Stimulated activated CD4-positive, alpha-beta T cell treated with anti-CD3 and anti-CD28 coated beads, Interleukin-2, amount 100 ng/mL, for 48 hours (primary cell): ENCODE results near the gene SMG1.
A peak's percentile ranks its signal among the peaks of the same experiment; 100 is the strongest.
"Not testable (repeated sequence)": the region's sequence is repeated elsewhere in the genome, so short reads cannot be mapped to it uniquely, and the experiment has no call there.

Experiments used
- DNase-seq, 2 donors: peaks; one replicate each; pipeline ENCODE4 v3.0.0-alpha.2; 2020

The SMG1 gene

GRCh38 chr16:18932243-18932987 is 6.2 kb upstream of the SMG1 start:
- DNase-seq = no peak

GRCh38 chr16:18931756-18932155 is 5.5 kb upstream of the SMG1 start:
- no peak for DNase-seq

- DNase-seq = not testable (repeated sequence)
These were observed 3.9 kb upstream of the SMG1 start for GRCh38 chr16:18930095-18930494.

GRCh38 chr16:18928073-18928472 is 1.9 kb upstream of the SMG1 start:
- not testable (repeated sequence) for DNase-seq

- DNase-seq = peak; percentile 37 to 40
These were observed 808 bp downstream of the SMG1 start for GRCh38 chr16:18925215-18925985.

GRCh38 chr16:18923935-18924334 is 2.3 kb downstream of the SMG1 start:
- not testable (repeated sequence) for DNase-seq

- not testable (repeated sequence) for DNase-seq
These were observed 3.1 kb downstream of the SMG1 start for GRCh38 chr16:18923124-18923523.

GRCh38 chr16:18909585-18909984 is 16.6 kb downstream of the SMG1 start:
- DNase-seq = not testable (repeated sequence)

GRCh38 chr16:18908716-18909115 is 17.5 kb downstream of the SMG1 start:
- DNase-seq = not testable (repeated sequence)

- DNase-seq = not testable (repeated sequence)
These were observed 23.4 kb downstream of the SMG1 start for GRCh38 chr16:18902778-18903177.

- not testable (repeated sequence) for DNase-seq
These were observed 24.2 kb downstream of the SMG1 start for GRCh38 chr16:18902044-18902443.

GRCh38 chr16:18901194-18901593 is 25.0 kb downstream of the SMG1 start:
- DNase-seq = not testable (repeated sequence)

- DNase-seq = not testable (repeated sequence)
These were observed 41.8 kb downstream of the SMG1 start for GRCh38 chr16:18884456-18884855.

- DNase-seq = not testable (repeated sequence)
These were observed 48.5 kb downstream of the SMG1 start for GRCh38 chr16:18877734-18878133.

GRCh38 chr16:18877259-18877658 is 48.9 kb downstream of the SMG1 start:
- not testable (repeated sequence) for DNase-seq

GRCh38 chr16:18876301-18876700 is 49.9 kb downstream of the SMG1 start:
- not testable (repeated sequence) for DNase-seq

- DNase-seq = not testable (repeated sequence)
These were observed 57.0 kb downstream of the SMG1 start for GRCh38 chr16:18869043-18869771.

GRCh38 chr16:18866277-18866823 is 59.9 kb downstream of the SMG1 start:
- DNase-seq = not testable (repeated sequence)

GRCh38 chr16:18862891-18863290 is 63.3 kb downstream of the SMG1 start:
- DNase-seq = not testable (repeated sequence)

GRCh38 chr16:18855196-18855595 is 71.0 kb downstream of the SMG1 start:
- no peak for DNase-seq

GRCh38 chr16:18853694-18854093 is 72.5 kb downstream of the SMG1 start:
- no peak for DNase-seq

- DNase-seq = no peak
These were observed 73.6 kb downstream of the SMG1 start for GRCh38 chr16:18852647-18853046.

GRCh38 chr16:18846416-18846815 is 79.8 kb downstream of the SMG1 start:
- DNase-seq = no peak
